Muscle of arm (tissue), 14 donors: ENCODE data around the gene ZFYVE28. TPM values are rescaled to one million over a fixed set of nuclear protein-coding genes. Genes with fewer than 3 reads are reported as not detected.
A peak's percentile ranks its signal among the peaks of the same experiment; 100 is the strongest.
"Not testable (repeated sequence)": the region's sequence is repeated elsewhere in the genome, so short reads cannot be mapped to it uniquely, and the experiment has no call there.

Experiments used
- DNase-seq: peaks from one replicate; pipeline ENCODE4 v3.0.0-alpha.2; 2013
- long read RNA-seq, 11 donors: transcript quantifications; one replicate each; lab custom pipeline, GENCODE V29; 2026
- polyA plus RNA-seq, 12 donors: library from polyadenylated mRNA; unstranded; fragments of 120-200 nt; gene quantifications; one replicate each; pipeline ENCODE4 v1.2.1, GENCODE V29; 2013; ENCODE audit not compliant: insufficient read length in 12 of 12

Gene ZFYVE28
- 1 to 10 TPM in 8 of 12 donors, under 1 TPM in 2, not detected in 2; 0.89 to 5.0 (median 2.1) TPM for polyA plus RNA-seq
- long read RNA-seq, donor 1, result 0 reads
- long read RNA-seq, donor 2, partial matches to known transcripts, result 0 of 1 reads
- long read RNA-seq, donor 2, other reads (novel, unspliced or antisense), result 0 of 1 reads
- long read RNA-seq, donor 3, result 0 reads
- long read RNA-seq, donor 4, result 0 reads
- long read RNA-seq, donor 5, result 0 reads
- long read RNA-seq, donor 6, result 0 reads
- long read RNA-seq, donor 7, result 0 reads
- long read RNA-seq, donor 8, result 0 reads
- long read RNA-seq, donor 9, result 0 reads
- long read RNA-seq, donor 10, result 0 reads
- long read RNA-seq, donor 11, result 0 reads

DNA sequence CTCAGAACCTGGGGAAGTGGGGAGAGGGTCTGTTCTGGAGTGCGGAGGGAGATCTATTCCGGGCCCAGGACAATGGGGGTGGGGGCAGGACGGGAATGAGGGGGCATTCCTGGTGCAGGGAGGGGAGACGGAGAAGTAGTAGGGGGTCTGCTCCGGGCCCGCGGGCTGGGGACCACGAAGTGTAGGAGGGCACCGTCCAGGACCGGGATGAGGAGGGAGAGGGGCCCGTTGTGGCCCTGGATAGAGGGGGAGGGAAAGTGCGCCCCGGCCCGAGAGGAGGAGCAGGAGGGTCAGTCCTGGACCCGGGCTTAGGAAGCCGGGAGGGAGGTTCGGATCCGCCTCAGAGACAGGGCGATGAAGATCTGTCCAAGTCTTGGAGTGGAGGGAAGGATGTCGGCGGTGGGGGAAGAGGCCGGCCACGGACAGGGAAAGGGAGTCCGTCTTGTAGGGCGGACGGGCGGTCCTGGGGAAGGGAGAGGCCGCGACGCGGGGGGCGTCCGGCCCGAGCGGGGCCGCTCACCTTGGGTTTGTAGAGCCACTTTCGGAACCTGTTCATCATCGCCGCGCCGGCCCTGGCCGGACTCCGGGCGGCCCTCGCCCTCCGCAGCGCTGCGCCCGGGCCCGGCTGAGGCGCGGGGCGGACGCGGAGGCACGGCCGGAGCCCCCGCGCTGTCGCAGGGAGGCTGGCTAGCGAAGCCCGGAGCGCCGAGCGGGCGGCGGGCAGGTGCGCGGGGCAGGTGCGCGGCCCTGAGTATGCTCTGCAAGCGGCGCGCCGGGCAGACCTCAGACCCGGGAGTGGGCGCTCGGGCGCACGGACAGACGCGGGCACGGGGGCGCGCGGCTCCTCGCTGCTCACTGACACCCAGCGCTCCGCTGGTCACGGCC is at the start of gene ZFYVE28:
TSS of gene ZFYVE28 (minus strand) at position 881 of the 885 bp plus-strand sequence. CDS start at position 559, 322 bp downstream.
- no peak for DNase-seq

DNA sequence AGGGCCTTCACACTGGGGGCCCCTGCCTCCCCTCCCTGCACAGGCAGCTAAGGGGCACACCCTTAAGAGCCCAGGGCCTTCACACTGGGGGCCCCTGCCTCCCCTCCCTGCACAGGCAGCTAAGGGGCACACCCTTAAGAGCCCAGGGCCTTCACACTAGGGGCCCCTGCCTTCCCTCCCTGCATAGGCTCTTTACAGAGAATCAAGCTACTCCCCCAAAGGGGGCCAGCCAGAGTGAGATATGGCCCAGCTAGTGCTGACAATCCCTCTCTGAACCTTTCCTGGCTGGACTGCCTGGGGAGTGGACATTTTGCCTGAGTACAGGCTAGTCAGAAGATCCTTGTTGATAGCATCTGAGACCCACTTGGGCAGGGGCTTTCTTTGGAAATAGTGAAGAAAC is 47.1 kb upstream of the ZFYVE28 start:
- not testable (repeated sequence) for DNase-seq

DNA sequence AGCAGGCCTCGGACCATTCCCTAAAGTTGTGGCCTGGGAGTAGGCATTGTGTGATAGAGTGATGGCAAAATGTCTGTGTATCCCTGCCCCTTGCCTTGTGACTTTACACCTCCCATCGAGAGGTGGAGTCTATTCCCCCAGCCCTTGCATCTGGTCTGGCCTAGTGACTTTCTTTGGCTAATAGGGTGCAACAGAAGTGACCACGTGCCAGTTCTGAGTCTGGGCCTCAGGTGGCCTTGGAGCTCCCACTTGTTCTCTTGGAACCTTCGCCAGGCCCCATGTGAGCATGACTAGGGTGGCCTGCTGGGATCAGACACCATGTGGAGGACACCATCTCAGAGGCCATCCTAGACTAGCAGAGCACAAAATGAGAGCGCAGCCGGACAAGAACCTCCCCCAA is 46.6 kb upstream of the ZFYVE28 start:
- DNase-seq, result no peak

DNA sequence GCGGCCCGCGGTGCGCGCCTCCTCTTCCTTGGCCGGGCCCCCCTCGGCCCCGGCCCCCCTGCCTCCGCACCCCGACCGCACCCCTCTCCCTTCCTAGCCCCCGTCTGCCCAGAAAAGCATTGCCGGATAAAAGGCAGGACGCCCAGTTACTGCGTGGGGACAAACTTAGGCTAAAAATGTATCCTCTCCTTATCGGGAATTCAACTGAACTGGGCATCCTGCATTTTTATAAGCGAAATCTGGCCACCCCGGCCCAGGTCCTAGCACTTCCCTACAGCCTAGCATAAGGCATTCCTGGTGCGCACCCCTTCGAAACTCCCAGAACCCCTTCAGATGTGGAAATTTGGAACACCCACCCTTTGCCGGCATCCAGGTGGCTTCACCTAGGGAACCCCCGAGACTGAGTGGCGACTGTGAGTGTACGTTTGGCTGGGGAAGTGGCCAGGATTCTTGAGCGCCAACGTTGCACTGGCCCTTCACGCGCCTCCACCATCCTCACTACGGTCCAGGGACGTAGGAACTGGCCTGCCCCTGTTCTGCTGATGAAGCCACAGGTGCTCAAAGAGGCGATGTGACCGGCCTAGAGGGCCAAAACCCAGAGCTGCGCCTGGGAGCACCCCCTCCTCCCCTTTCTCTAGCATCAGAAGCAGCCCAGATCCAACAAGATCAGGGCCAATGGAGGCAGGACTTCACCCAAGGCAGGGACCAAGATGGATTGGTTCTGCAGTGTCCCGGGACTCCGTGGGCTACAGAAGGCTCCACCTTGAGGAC is 44.7 kb upstream of the ZFYVE28 start:
- DNase-seq, result no peak

DNA sequence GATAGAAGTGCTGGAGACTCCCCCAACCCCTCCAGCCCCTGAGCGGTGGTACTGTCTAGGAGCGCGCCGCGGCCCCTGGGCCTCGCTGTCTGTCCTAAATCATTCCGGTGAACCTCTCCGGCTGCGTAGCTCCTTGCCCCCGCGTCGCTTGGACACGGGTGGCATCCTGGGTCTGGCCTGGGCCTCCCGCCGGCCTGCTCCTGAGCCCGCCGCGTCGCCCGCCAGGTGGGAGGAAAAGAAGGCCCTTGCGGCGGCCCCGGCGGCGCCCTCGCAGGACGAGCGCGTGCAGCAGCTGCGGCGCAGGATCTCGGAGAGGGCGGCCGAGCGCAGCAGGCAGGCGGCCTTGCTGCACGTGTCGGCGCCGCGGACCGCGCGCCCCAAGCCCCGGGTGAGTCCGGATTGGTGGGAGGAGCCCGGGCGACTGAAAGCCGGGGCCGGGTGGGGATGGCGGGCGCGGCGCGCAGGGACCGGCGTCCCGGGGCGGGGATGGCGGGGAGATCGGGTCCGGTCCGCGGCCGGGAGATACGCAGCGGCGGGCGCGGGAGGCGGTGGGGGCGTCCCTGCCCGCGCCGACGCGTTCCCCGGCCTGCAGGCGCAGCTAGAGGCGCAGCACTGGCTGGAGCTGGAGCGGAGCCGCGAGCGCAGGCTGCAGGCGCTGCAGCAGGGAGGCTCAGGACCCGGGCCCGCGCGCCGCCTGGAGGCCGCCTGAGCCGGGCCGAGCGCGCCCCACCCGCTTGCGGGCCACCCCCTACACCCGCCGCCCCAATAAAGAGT is 44.0 kb upstream of the ZFYVE28 start:
- DNase-seq, result peak; percentile 67

DNA sequence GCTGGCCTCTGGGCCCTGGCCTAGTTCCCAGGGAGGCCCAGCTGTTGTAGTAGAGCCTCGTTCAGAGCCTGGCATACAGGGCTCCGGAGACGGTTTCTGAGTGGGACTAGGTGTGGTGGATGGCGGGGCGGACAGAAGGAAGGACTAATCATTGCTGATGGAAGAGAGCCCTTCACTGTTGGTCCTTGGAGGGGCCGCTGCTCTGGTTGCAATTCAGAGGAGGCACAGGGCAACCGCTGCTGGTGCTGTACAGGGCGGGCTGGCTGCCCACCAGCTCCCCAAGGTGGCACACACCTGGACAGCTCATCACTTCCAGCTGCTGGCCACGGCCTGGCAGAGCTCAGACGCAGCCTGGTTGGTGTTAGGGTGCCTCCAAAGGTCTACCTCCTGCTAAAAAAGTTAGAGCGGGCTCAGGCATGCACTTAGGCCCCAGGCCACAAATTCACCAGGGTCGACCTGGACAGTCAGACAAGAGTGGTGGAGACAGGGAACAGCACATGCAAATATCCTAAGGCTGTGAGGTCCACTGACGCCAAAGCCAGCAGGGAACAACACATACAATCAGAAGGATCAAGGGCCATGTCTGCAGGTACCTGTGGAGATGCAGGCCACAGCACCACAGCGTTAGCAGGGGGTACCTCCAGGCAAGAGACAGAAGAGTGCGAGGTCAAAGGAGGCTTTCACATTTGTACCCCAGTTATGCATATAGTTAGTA is 43.0 kb upstream of the ZFYVE28 start:
- no peak for DNase-seq

DNA sequence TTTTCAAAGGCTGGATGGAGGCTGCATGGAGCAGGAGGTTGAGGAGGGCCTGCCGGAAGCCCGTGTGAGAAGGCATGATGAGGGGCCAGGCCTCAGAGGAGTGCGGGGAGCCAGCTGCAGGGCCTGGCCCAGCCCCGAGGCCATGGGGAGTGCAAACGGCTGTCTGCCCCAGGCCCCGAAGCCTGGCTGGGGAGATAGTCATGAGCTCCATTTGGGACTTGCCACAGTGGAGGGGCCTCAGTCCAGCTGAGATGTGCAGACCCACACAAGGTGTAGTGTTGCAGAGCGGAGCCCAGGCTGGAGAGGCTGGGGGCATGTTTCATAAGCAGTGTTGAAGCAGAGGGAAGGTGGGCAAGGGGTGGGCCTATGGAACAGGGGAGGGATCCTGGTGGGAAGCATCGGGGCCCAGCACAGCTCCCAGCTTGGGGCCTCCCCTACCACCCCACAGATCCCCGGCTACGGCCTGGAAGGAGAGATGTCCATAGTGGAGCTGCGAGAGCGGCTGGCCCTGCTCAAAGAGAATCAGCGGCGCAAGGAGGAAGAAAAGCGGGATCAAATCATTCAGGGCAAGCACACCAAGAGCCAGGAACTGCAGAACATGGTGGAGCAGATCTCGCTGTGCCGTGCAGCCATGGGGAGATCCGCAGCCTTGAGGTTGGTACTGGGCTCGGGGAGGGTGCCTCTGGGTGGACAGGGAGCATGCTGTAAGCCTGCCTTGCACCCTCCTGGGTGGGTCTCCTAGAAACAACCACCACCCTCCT is 41.3 kb upstream of the ZFYVE28 start:
- no peak for DNase-seq

DNA sequence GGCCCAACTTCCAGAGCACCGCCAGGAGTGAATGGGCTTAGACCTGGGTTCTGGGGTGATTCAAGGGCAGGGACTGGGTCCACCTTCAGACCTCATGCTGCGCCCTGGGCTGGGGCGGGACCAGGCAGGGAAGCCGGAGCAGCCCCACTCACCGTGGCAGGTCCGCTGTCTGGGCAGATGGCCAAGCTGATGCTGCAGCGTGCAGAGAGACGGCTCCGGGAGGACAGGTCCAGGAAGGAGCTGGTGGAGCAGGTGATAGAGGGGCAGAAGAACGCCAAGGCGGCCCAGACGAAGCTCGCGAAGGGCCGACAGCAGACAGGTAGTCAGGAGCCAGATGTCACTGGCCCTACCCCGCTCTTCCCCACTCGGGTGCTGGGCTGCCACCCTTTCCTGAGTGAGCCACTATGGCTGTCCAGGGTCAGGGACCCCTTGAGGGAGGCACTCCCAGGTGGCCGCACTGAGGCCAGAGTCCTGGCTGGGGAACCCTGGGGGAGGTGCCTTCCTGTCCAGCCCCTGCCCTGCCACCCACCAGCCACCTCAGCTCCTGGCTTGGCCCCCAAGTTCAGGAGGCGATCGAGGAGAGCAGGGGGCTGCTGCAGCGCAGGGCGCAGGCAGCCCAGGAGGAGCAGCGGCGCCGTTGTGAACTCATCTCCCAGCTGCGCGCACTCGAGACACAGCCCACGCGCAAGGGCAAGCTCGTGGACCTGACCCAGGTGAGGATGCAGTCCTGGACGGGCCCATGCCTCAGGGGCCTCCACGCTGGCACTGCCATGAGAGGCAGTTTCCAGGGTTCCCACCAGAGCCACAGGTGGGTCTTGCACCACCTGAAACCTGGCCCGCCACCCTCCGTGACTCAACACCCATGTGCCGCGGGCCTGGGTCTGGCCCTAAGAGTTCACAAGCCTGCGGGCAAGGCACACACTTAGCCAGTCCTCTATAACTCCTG is 40.4 kb upstream of the ZFYVE28 start:
- no peak for DNase-seq

DNA sequence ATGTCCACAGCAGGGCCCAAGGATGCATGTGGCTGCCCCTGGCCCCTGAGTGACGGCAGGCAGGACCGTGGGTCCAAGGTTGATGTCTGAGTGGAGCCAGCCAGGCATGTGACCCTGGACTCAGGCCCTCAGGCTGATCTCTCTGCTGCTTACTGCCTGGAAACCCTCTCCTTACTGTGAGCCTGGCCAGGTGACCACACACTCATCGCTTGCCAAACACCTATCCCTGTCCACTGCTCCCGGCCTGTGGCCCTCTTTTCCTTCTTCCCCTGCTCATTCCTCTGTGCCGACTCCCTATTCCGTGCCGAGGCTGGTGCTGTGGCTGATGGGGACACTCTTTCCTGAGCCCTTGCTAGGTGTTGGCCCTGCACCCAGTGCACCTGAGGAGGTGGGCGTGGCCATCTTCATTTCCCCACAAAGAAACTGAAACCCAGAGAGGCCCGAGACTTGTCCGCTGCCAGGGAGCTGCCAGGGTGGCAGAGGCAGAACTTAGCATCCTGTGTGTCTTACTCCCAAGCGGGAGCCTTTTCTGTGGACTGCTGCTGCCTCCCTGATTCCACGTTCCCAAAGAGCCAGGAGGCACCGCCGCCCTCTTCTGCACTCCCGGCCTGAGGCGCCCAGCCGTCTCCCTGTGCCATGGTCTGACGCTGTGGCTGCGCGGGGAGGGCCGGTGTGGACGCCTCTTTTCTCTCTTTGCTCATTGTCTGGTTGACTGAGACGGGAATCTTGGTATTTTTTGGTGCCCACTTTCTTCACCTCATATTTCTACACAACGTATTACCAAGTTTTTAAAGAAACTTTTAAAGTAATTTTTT is 39.2 kb upstream of the ZFYVE28 start:
- no peak for DNase-seq

DNA sequence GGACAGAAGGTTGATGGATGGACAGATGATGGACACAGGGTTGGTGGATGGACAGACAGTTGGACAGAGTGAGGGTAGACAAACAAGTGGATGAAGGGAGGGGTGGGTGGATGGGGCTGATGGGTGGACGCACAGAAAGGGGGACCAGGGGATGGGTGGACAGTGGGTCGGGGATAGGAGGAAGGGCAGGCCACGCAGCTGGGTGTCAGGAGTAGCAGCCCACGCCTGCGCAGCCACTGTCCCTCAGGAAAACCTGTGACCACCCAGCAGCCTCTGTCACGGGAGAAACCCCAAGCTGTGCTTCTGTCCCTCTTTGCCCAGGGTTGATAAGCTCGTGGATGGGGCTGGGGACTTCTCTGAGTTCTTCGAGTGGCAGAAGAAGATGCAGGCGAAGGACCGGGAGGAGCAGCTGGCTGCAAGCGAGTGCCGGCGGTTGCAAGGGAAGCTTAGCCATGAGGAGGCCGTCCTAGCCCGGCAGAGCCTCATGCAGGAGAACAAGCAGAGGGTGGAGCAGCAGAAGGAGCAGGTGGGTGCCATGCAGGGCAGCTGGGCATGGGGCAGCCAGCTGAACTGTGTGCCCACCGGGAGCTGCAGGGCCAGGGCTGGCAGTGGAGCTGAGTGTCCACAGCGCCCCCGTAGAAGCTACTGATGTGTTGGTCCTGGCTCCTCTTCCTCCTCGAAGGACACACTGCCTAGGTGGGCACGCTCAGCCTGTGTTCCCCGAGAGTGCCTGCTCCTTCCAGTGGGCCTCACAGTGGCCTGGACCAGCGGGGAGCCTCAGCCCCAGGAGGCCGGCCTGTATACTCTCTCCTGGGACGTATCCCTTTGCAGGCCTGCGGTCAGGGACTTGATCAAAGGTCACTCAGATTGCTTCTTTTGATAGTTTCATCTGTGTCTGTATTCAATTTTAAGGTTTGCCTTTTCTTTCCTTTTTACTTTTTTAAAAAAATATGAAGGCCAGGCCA is 33.7 kb upstream of the ZFYVE28 start:
- no peak for DNase-seq

DNA sequence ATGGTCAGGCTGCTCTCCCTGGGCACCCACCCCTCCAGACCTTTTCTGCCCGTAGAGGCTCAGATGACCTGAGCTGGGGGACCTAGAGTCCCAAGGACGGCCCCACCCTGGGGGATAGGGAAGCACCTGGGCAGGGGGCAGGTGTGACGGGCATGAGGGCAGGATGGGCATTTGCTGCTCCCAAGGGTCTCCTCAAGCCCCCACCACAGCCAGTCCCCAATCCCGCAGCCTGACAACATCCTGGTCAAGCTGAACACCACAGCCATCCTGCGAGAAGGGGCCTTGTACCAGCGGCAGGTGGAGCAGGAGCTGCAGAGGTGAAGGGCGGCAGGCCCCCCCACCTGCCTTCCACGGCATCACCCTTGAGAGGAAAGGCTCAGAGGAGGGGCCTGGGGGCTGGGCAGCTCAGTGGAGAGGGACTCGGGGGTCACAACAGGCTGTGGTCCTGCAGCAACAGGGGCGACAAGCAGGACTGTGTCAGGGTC is 32.6 kb upstream of the ZFYVE28 start:
- DNase-seq, result no peak

DNA sequence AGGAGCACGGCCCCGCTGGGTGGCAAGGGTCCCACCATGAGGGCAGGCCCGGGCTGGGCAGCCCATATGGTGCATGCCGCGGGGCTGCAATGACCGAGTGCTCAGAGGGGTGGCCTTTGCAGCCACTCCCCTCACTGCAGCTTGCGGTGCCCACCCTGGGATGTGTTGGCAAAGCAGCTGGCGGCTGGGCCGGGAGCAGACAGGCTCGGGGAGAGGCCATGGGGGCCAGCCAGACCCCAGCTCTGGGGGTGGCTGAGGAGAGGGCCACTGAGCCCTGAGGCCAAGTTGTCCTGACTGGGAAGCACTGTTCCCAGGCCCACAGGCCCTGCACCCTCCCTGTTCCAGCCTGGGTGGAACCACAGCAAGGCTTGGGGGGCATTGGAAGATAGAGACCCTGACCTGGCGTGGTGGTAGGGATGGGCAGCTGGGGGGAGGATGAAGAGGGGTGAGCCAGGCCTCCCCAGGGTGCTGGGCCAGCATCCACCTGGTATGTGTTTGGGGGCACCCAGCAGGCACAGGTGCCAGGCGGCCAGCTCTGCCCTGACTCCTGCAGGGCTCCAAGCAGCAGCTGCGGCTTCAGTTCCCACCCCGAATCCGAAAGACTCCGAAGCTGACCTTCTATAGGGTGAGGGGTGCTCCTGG is 32.1 kb upstream of the ZFYVE28 start:
- DNase-seq, result no peak

DNA sequence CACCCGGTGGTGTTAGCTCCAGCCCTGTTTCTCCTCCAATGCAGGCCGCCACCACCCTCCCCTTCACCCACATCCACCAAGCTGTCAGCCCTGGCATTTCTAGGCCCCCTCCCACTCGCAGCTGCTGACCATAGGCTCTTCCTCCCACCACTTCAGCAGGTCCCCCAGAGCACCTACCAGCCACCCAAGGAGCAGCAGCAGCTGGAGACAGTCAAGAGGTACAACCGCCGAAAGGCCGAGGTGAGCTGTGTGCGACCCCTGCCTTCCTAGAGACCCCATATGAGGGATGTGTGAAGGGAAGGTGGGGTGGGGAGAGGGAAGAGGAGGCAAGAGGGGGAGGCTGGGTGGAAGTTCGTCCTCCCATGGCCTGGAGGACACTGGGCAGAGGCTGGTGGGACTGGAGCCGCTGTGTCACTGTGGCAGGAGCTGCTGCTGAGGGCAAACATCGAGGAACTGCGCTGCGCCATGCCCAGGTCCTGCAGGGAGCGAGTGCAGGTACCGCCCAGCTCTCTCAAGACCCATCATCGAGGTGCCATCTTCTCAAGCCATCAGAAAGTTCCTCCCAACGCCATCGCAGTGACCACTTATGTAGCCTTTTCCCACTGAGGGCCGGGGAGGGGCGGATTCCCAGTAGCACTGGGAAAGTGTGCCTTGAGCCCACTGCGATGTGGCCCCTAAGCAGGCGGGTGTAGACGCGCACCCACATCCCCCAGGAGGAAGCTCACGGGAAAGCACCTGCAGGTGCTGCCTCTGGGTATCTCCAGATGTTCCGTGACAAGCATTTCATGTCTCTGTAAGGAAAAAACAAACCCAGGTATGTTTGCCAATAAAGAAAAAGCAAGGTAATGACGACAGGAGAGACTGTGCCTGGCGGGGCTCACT is 31.3 kb upstream of the ZFYVE28 start:
- DNase-seq, result no peak

DNA sequence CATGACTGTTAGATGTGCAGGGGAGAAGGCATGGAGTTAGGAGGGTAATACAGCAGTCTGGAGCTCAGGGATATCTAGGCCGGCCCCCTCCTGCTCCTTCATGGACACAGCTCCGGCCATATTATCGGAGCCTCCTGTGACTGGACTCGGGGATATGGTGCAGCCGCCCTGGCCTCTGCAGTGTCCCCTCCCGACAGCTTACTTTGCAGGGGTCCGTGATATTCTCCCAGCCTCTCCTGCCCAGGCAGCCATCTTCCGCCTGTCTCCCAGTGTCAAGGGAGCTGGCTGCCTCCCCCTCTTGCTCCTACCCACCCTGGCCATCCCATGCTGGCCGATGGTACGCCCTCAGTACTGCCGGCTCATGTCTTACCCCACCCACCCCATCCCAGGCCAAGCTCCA is 30.6 kb upstream of the ZFYVE28 start:
- no peak for DNase-seq

DNA sequence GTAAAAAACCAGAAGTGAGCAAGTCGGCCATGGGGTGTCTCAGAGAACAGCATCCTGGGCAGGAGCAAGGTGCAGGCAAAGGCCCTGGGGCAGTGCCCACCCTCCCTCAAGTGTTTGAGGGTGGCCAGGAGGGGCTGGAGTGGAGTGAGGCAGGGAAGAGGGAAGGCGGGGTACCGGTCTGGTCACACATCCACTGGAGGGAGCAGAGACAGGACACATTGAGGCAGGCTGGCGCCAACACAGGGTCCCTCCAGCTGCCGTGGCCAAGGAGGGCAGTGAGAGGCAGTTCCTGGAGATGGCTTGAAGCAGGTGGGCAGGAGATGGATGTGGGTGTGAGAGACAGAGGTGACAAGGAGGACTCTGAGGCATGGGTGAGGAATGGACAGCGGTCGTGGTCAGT is 30.1 kb upstream of the ZFYVE28 start:
- no peak for DNase-seq
